Stimulated activated CD8-positive, alpha-beta memory T cell treated with anti-CD3 and anti-CD28 coated beads, Interleukin-4, amount 100 ng/mL, for 48 hours (primary cell): ENCODE results near the gene CALM1.

ENCODE experiments used
- DNase-seq: peaks from one replicate; pipeline ENCODE4 v3.0.0-alpha.2; 2020

CALM1 gene

GRCh38 chr14:90396341-90397339, at the start of gene CALM1:
Gene CALM1 (plus strand): TSS chr14:90397029. CDS start chr14:90397231, 202 bp downstream.
- DNase-seq, result peak; percentile 97

GRCh38 chr14:90348270-90348669, 48.6 kb upstream of the CALM1 start:
- DNase-seq, result no peak

- DNase-seq, result no peak
These were observed 47.1 kb upstream of the CALM1 start for GRCh38 chr14:90349739-90350138.

GRCh38 chr14:90354551-90355298, 42.1 kb upstream of the CALM1 start:
- no peak for DNase-seq

- no peak for DNase-seq
These were observed 41.0 kb upstream of the CALM1 start for GRCh38 chr14:90355540-90356518.

GRCh38 chr14:90356925-90357324, 39.9 kb upstream of the CALM1 start:
- no peak for DNase-seq

GRCh38 chr14:90358359-90358758, 38.5 kb upstream of the CALM1 start:
- no peak for DNase-seq

- no peak for DNase-seq
These were observed 34.8 kb upstream of the CALM1 start for GRCh38 chr14:90361865-90362557.

GRCh38 chr14:90362558-90362896, 34.3 kb upstream of the CALM1 start:
- no peak for DNase-seq

GRCh38 chr14:90368946-90369721, 27.7 kb upstream of the CALM1 start:
- DNase-seq, result no peak

GRCh38 chr14:90373887-90374286, 22.9 kb upstream of the CALM1 start:
- DNase-seq, result no peak

- DNase-seq, result no peak
These were observed 22.0 kb upstream of the CALM1 start for GRCh38 chr14:90374813-90375212.

GRCh38 chr14:90375934-90376333, 20.9 kb upstream of the CALM1 start:
- no peak for DNase-seq

GRCh38 chr14:90378249-90378648, 18.6 kb upstream of the CALM1 start:
- DNase-seq, result no peak

- DNase-seq, result no peak
These were observed 17.7 kb upstream of the CALM1 start for GRCh38 chr14:90379106-90379505.

- no peak for DNase-seq
These were observed 15.6 kb upstream of the CALM1 start for GRCh38 chr14:90381011-90381786.

- peak; percentile 37 for DNase-seq
These were observed 14.8 kb upstream of the CALM1 start for GRCh38 chr14:90381999-90382451.

- peak; percentile 77 for DNase-seq
These were observed 14.2 kb upstream of the CALM1 start for GRCh38 chr14:90382491-90383125.

GRCh38 chr14:90383126-90383730, 13.6 kb upstream of the CALM1 start:
- peak; percentile 98 for DNase-seq
